CD14-positive monocyte (primary cell): ENCODE measurements around the gene TMEM30B. TPM values are rescaled to one million over a fixed set of nuclear protein-coding genes. Genes with fewer than 3 reads are reported as not detected.

Experiments used
- DNase-seq, 3 donors: peaks; one replicate each; pipeline ENCODE4 v3.0.0-alpha.2; 2011 to 2022
- H2AFZ ChIP-seq: 2 replicates; pipeline ENCODE4 v1.6.0; 2012; ENCODE audit warnings: mild to moderate bottlenecking, low read depth, low read length, inconsistent platforms; ENCODE audit not compliant: insufficient read depth, poor library complexity, severe bottlenecking
- H3K27ac ChIP-seq, 2 donors: 1 replicate in 1 of 2; 2 replicates in 1 of 2; pipeline ENCODE4 v1.5.1; 2012 to 2013; ENCODE audit warnings: low read length in 2 of 2, control low read depth in 1 of 2, inconsistent platforms in 1 of 2, low read depth in 1 of 2, mild to moderate bottlenecking in 1 of 2
- H3K27me3 ChIP-seq, 2 donors: one replicate each; pipeline versions ENCODE4 v1.6.0 to v1.6.1; 2011 to 2013; ENCODE audit warnings: low read length in 2 of 2; ENCODE audit not compliant: control insufficient read depth in 2 of 2, insufficient read depth in 2 of 2
- H3K36me3 ChIP-seq, 2 donors: replicated peaks in 1 of 2; 1 replicate in 1 of 2; 2 replicates in 1 of 2; pipeline versions ENCODE4 v1.5.1 to v1.6.1; 2012 to 2013; ENCODE audit warnings: low read length in 2 of 2, control low read depth in 1 of 2, inconsistent platforms in 1 of 2, mild to moderate bottlenecking in 1 of 2; ENCODE audit not compliant: insufficient read depth in 2 of 2, control insufficient read depth in 1 of 2
- H3K4me1 ChIP-seq, 2 donors: 1 replicate in 1 of 2; 2 replicates in 1 of 2; pipeline versions ENCODE4 v1.5.1 to v1.6.1; 2012 to 2013; ENCODE audit warnings: low read length in 2 of 2, control low read depth in 1 of 2, inconsistent platforms in 1 of 2, mild to moderate bottlenecking in 1 of 2, moderate library complexity in 1 of 2; ENCODE audit not compliant: insufficient read depth in 2 of 2, control insufficient read depth in 1 of 2
- H3K4me2 ChIP-seq: replicated peaks from 2 replicates; pipeline ENCODE3; 2012; ENCODE audit warnings: low read length, moderate library complexity, mild to moderate bottlenecking; ENCODE audit not compliant: poor library complexity, severe bottlenecking; ENCODE audit errors: extremely low read depth
- H3K4me3 ChIP-seq, 3 experiments: fragments of 200-600 bp in 1 of 3; sonication (generic) in 1 of 3; replicated peaks in 1 of 3; 1 replicate in 2 of 3; 2 replicates in 1 of 3; pipeline ENCODE4 v1.5.1; 2011 to 2013; ENCODE audit warnings: low read length in 3 of 3, mild to moderate bottlenecking in 3 of 3, control low read depth in 2 of 3, low read depth in 2 of 3, inconsistent platforms in 1 of 3, moderate library complexity in 1 of 3
- H3K79me2 ChIP-seq: 2 replicates; pipeline ENCODE4 v1.6.0; 2012; ENCODE audit warnings: mild to moderate bottlenecking, control low read depth, inconsistent platforms, low read length, moderate library complexity; ENCODE audit not compliant: insufficient read depth
- H3K9ac ChIP-seq: 2 replicates; pipeline ENCODE4 v1.6.0; 2017; ENCODE audit warnings: low read length, mild to moderate bottlenecking; ENCODE audit not compliant: insufficient read depth, poor library complexity, severe bottlenecking
- H3K9me3 ChIP-seq, 2 donors: replicated peaks in 1 of 2; 1 replicate in 1 of 2; 2 replicates in 1 of 2; pipeline versions ENCODE4 v1.5.1 to v1.6.1; 2012 to 2013; ENCODE audit warnings: low read length in 2 of 2, control low read depth in 1 of 2; ENCODE audit not compliant: control insufficient read depth in 1 of 2, insufficient read depth in 1 of 2
- H4K20me1 ChIP-seq: 2 replicates; pipeline ENCODE4 v1.6.0; 2012; ENCODE audit warnings: mild to moderate bottlenecking, low read length, control low read depth, moderate library complexity; ENCODE audit not compliant: insufficient read depth
- H3K27ac Mint-ChIP-seq, 7 donors: one replicate each; pipeline ENCODE4 v1.8.0; 2020; ENCODE audit warnings: mild to moderate bottlenecking in 7 of 7, mixed read lengths in 7 of 7, moderate library complexity in 6 of 7, inconsistent platforms in 2 of 7
- H3K27me3 Mint-ChIP-seq, 3 donors: one replicate each; pipeline ENCODE4 v1.8.0; 2021 to 2022; ENCODE audit warnings: low read depth in 3 of 3, mild to moderate bottlenecking in 3 of 3, mixed read lengths in 3 of 3, moderate library complexity in 3 of 3, inconsistent platforms in 1 of 3
- H3K36me3 Mint-ChIP-seq, 2 donors: one replicate each; pipeline ENCODE4 v1.8.0; 2020; ENCODE audit warnings: mixed read lengths in 2 of 2, inconsistent platforms in 1 of 2, mild to moderate bottlenecking in 1 of 2
- H3K4me1 Mint-ChIP-seq: one replicate; pipeline ENCODE4 v1.8.0; 2020; ENCODE audit warnings: mild to moderate bottlenecking, mixed read lengths
- H3K4me3 Mint-ChIP-seq, 2 donors: one replicate each; pipeline ENCODE4 v1.8.0; 2020; ENCODE audit warnings: mild to moderate bottlenecking in 2 of 2, mixed read lengths in 2 of 2, moderate library complexity in 1 of 2
- H3K9me3 Mint-ChIP-seq, 7 donors: one replicate each; pipeline ENCODE4 v1.8.0; 2020 to 2022; ENCODE audit warnings: mixed read lengths in 7 of 7, mild to moderate bottlenecking in 6 of 7, moderate library complexity in 6 of 7, inconsistent platforms in 2 of 7
- WGBS: methylation state at CpG from one replicate; pipeline ENCODE4 v1.1.5; 2013; ENCODE audit warnings: missing lambda C conversion rate; ENCODE audit not compliant: insufficient coverage; 5-methylcytosine and 5-hydroxymethylcytosine counted together
- intact Hi-C, 2 donors: fragments of 100-400 bp; cut with micrococcal nuclease; formaldehyde crosslinking; loops; one replicate each; pipeline versions ENCODE4 v1.15.0 to v1.15.1; 2023
- polyA plus RNA-seq, 3 donors: library from polyadenylated mRNA; depleted of rRNA in 1 of 3; unstranded in 2 of 3; stranded (reverse) in 1 of 3; fragments of 300-500 nt in 2 of 3; fragments of >200 nt in 1 of 3; fragmentation: Illumina TruSeq in 2 of 3; gene quantifications; 1 replicate in 2 of 3; 2 replicates in 1 of 3; pipeline ENCODE4 v1.2.3, GENCODE V29; 2012 to 2021
- TF ChIP-seq, protein P1 (sequence below): fragments of 200-600 bp; IDR thresholded peaks from one replicate; pipeline ENCODE4 v1.8.0; 2022; ENCODE audit warnings: antibody characterized with exemption, mild to moderate bottlenecking

TMEM30B gene
- polyA plus RNA-seq, 3 donors: not detected

DNA sequence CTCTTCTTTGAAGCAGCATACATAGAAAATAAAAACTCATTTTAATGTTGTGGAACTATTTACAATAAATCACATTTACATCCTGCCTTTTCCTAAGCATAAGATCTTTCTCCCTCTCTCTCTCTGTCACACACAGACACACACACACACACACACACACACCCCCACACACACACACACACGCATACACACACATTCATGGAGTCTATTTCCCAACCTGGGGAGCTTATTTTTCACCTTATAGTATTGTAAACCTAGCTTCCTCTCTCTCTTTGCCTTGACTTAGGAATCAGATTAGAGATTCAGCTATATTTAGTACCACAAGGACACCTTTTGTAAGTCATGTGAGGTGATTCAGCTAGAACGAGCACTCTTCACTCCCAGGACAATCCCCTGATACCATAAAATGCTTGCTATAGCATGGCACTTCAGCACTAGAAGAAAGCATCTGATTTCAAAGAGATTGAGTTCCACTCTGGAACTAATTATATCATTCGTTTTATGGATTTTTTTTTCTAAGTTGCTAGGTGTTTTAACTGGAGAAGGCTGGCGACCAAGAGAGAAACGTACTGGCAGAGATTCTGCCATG lies 23.6 kb downstream of the TMEM30B start:
- peaks cover 2 to 5% (median 3%) of the 10 kb centered on the region in 3 donors for H3K27me3 Mint-ChIP-seq
- no peak overlapping the region for H3K4me2 ChIP-seq
- WGBS: no CpG with 5 or more reads among the region's 5 CpGs

GRCh38 chr14:61256826-61257468 lies 24.2 kb downstream of the TMEM30B start:
- TF ChIP-seq, protein P1, sequence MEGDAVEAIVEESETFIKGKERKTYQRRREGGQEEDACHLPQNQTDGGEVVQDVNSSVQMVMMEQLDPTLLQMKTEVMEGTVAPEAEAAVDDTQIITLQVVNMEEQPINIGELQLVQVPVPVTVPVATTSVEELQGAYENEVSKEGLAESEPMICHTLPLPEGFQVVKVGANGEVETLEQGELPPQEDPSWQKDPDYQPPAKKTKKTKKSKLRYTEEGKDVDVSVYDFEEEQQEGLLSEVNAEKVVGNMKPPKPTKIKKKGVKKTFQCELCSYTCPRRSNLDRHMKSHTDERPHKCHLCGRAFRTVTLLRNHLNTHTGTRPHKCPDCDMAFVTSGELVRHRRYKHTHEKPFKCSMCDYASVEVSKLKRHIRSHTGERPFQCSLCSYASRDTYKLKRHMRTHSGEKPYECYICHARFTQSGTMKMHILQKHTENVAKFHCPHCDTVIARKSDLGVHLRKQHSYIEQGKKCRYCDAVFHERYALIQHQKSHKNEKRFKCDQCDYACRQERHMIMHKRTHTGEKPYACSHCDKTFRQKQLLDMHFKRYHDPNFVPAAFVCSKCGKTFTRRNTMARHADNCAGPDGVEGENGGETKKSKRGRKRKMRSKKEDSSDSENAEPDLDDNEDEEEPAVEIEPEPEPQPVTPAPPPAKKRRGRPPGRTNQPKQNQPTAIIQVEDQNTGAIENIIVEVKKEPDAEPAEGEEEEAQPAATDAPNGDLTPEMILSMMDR: no peak
- Mint-ChIP-seq H3K36me3 (no peaks in the 10 kb centered on the region), H3K4me3 (no peak overlapping the region), H3K27ac (no peak overlapping the region), H3K9me3 (no peaks in the 10 kb centered on the region), H3K27me3 (peaks cover 2 to 5% (median 3%) of the 10 kb centered on the region in 3 donors), H3K4me1 (peaks cover 22% of the 10 kb centered on the region)
- Histone ChIP-seq H3K27me3 (no peaks in the 10 kb centered on the region), H3K36me3 (no peaks in the 10 kb centered on the region), H3K4me3 (no peak overlapping the region), H3K27ac (no peak overlapping the region), H2AFZ (no peak overlapping the region), H3K4me1 (peaks cover 12 to 13% of the 10 kb centered on the region in 2 donors), H4K20me1 (no peaks in the 10 kb centered on the region), H3K4me2 (no peak overlapping the region), H3K79me2 (no peaks in the 10 kb centered on the region), H3K9ac (no peak overlapping the region), H3K9me3 (no peaks in the 10 kb centered on the region)
- WGBS: 100% methylated on average over 2 of the region's 6 CpGs
- intact Hi-C loops: loop anchor here in 1 of 2 donors (5.0 to 10.0 kb wide), 2 partner anchors 630 to 902 kb away; no protein-coding TSS in a partner anchor
- no peak for DNase-seq

More for the DNA sequence above, 23.6 kb downstream of the TMEM30B start:
- Mint-ChIP-seq H3K27ac (no peak overlapping the region), H3K4me1 (peaks cover 19% of the 10 kb centered on the region), H3K4me3 (no peak overlapping the region), H3K9me3 (no peaks in the 10 kb centered on the region), H3K36me3 (no peaks in the 10 kb centered on the region)
- H3K79me2 ChIP-seq: no peaks in the 10 kb centered on the region
- H3K9ac ChIP-seq: no peak overlapping the region
- no peak overlapping the region for H3K27ac ChIP-seq
- H3K9me3 ChIP-seq: no peaks in the 10 kb centered on the region
- H3K36me3 ChIP-seq: no peaks in the 10 kb centered on the region
- TF ChIP-seq, protein P1: no peak
- DNase-seq: no peak
- intact Hi-C loops: loop anchor here in 1 of 2 donors (5.0 to 10.0 kb wide), 2 partner anchors 630 to 903 kb away; no protein-coding TSS in a partner anchor
- no peaks in the 10 kb centered on the region for H3K27me3 ChIP-seq
- H3K4me3 ChIP-seq: no peak overlapping the region
- peaks cover 12 to 13% of the 10 kb centered on the region in 2 donors for H3K4me1 ChIP-seq
- no peaks in the 10 kb centered on the region for H4K20me1 ChIP-seq
- H2AFZ ChIP-seq: no peak overlapping the region
